ENCODE results near the gene DPYSL5. TPM values are rescaled to one million over a fixed set of nuclear protein-coding genes. Genes with fewer than 3 reads are reported as not detected.
A peak's percentile ranks its signal among the peaks of the same experiment; 100 is the strongest.

DPYSL5 gene
- total and polyA plus RNA-seq, 2 of the 13 experiments (the other 11 are each of a cell fraction or from before 2014, with no cell fraction given) = 0.15 TPM; not detected in 1

GRCh38 chr2:26913999-26914658 lies 66.2 kb downstream of the DPYSL5 start:
- in situ Hi-C loops (cut with HindIII; ENCODE audit: extremely low pct_ligation_motif_present, low pct_unique_long_range_greater_than_20kb) = no loop called here
- BruUV-seq (replicated peaks) = no TSS peak
- Histone ChIP-seq H3K79me2 (ENCODE audit: insufficient read depth, low read length) (no peaks in the 10 kb centered on the region), H3K9ac (ENCODE audit: insufficient read depth, low read depth, low read length) (no peak overlapping the region), H3K27me3 (ENCODE audit: control insufficient read depth in 1 of 2, insufficient read depth in 2 of 2, low read length in 2 of 2) (peaks cover 11 to 74% of the 10 kb centered on the region in 2 experiments), H3K27ac (ENCODE audit: extremely low read length, insufficient read depth, low read length) (no peak overlapping the region), H3K4me1 (ENCODE audit: insufficient read depth, low read length) (0 out of 2 replicates have a peak, but pooled peaks cover 7% of the 10 kb centered on the region), H4K20me1 (ENCODE audit: insufficient read depth, low read length) (no peaks in the 10 kb centered on the region), H2AFZ (ENCODE audit: low read length) (no peak overlapping the region), H3K4me3 (replicated peaks in 1 of 3; ENCODE audit: insufficient read depth in 1 of 3, low read depth in 2 of 3, low read length in 3 of 3) (no peak overlapping the region), H3K4me2 (ENCODE audit: low read depth, low read length) (no peak overlapping the region), H3K9me3 (ENCODE audit: low read length) (no peaks in the 10 kb centered on the region), H3K36me3 (replicated peaks in 1 of 2; ENCODE audit: control insufficient read depth in 1 of 2, insufficient read depth in 2 of 2, low read length in 2 of 2) (no peaks in the 10 kb centered on the region)
- no peak for DNase-seq (ENCODE audit: low spot score)
- intact Hi-C loops (cut with micrococcal nuclease; ENCODE audit: unreplicated experiment) = no loop called here
- ChIA-PET CTCF (ENCODE audit: low intra/inter-chr PET ratio, low total read pairs) (no interaction called here), POLR2A (no interaction called here)
- TF ChIP-seq FOXO1 (CRISPR knock-in tag; IDR thresholded peaks at IDR 0.05) (no peak), ZFAT (CRISPR knock-in tag; conservative IDR thresholded peaks at IDR 0.05) (no peak), HDAC6 (IDR thresholded peaks at IDR 0.05; ENCODE audit: low read depth, low read length) (no peak), CTCF (CRISPR knock-in tag; IDR thresholded peaks at IDR 0.05) (0 out of 2 replicates have a peak, but pooled peaks have one; percentile 11)
- ATAC-seq = peak; percentile 59
- 42% methylated on average over 10 of the region's 10 CpGs for WGBS (ENCODE audit: low lambda C conversion rate)
- FAIRE-seq = no peak

GRCh38 chr2:26914659-26915310 lies 66.9 kb downstream of the DPYSL5 start:
- Histone ChIP-seq H3K4me1 (ENCODE audit: insufficient read depth, low read length) (0 out of 2 replicates have a peak, but pooled peaks cover 7% of the 10 kb centered on the region), H3K4me3 (replicated peaks in 1 of 3; ENCODE audit: insufficient read depth in 1 of 3, low read depth in 2 of 3, low read length in 3 of 3) (no peak overlapping the region), H3K4me2 (ENCODE audit: low read depth, low read length) (no peak overlapping the region), H3K9ac (ENCODE audit: insufficient read depth, low read depth, low read length) (no peak overlapping the region), H3K27me3 (ENCODE audit: control insufficient read depth in 1 of 2, insufficient read depth in 2 of 2, low read length in 2 of 2) (peaks cover 11 to 74% of the 10 kb centered on the region in 2 experiments), H4K20me1 (ENCODE audit: insufficient read depth, low read length) (no peaks in the 10 kb centered on the region), H3K79me2 (ENCODE audit: insufficient read depth, low read length) (no peaks in the 10 kb centered on the region), H3K36me3 (replicated peaks in 1 of 2; ENCODE audit: control insufficient read depth in 1 of 2, insufficient read depth in 2 of 2, low read length in 2 of 2) (no peaks in the 10 kb centered on the region), H3K27ac (ENCODE audit: extremely low read length, insufficient read depth, low read length) (no peak overlapping the region), H2AFZ (ENCODE audit: low read length) (no peak overlapping the region), H3K9me3 (ENCODE audit: low read length) (no peaks in the 10 kb centered on the region)
- FAIRE-seq = no peak
- WGBS (ENCODE audit: low lambda C conversion rate) = 17% methylated on average over 4 of the region's 4 CpGs
- no peak; the same call in 2 of the 3 replicates for ATAC-seq
- ChIA-PET CTCF (ENCODE audit: low intra/inter-chr PET ratio, low total read pairs) (no interaction called here), POLR2A (no interaction called here)
- in situ Hi-C loops (cut with HindIII; ENCODE audit: extremely low pct_ligation_motif_present, low pct_unique_long_range_greater_than_20kb) (no loop called here), intact Hi-C loops (cut with micrococcal nuclease; ENCODE audit: unreplicated experiment) (no loop called here)
- BruUV-seq (replicated peaks) = no TSS peak
- DNase-seq (ENCODE audit: low spot score) = no peak
- TF ChIP-seq ZUFSP (CRISPR knock-in tag; IDR thresholded peaks at IDR 0.05; ENCODE audit: borderline replicate concordance) = no peak
- no peak for TF ChIP-seq ZNF430 (CRISPR knock-in tag; IDR thresholded peaks at IDR 0.05)
- TF ChIP-seq ZNF720 (CRISPR knock-in tag; IDR thresholded peaks at IDR 0.05) = no peak
- no peak for TF ChIP-seq TCF7L2 (IDR thresholded peaks at IDR 0.05; ENCODE audit: low read depth, low read length)
- TF ChIP-seq ZNF18 (CRISPR knock-in tag; IDR thresholded peaks at IDR 0.05; ENCODE audit: insufficient replicate concordance) = no peak
- TF ChIP-seq HOXD1 (CRISPR knock-in tag; IDR thresholded peaks at IDR 0.05) = no peak
- TF ChIP-seq POLR2A (IDR thresholded peaks at IDR 0.05; ENCODE audit: insufficient read depth in 1 of 2, low read depth in 2 of 2, low read length in 2 of 2) = no peak
- TF ChIP-seq MAZ (IDR thresholded peaks at IDR 0.05; ENCODE audit: borderline replicate concordance, low read depth, low read length) = no peak
- TF ChIP-seq MAZ (CRISPR knock-in tag; IDR thresholded peaks at IDR 0.05; ENCODE audit: low read depth) = no peak

Measured in HepG2 (cell line).